Neural cell (in vitro differentiated cells): ENCODE data around the gene RPS2. TPM values are rescaled to one million over a fixed set of nuclear protein-coding genes. Genes with fewer than 3 reads are reported as not detected.

Experiments used
- H2AFZ ChIP-seq: fragments of 200-600, 300-800 bp; sonication (generic), shearing (Covaris generic); 2 replicates; pipeline ENCODE4 v1.6.0; 2014; ENCODE audit warnings: low read depth, mild to moderate bottlenecking, antibody characterized with exemption, low read length, moderate library complexity
- H3F3A ChIP-seq: fragments of 200-600 bp; shearing (Covaris generic); 2 replicates; pipeline ENCODE4 v1.6.1; 2016; ENCODE audit warnings: mild to moderate bottlenecking, moderate library complexity, mixed read lengths, antibody characterized with exemption, low read length; ENCODE audit not compliant: insufficient read depth, poor library complexity, severe bottlenecking
- H3K27ac ChIP-seq: fragments of 200-600, 300-800 bp; sonication (generic), shearing (Covaris generic); 2 replicates; pipeline ENCODE4 v1.5.1; 2014; ENCODE audit warnings: mild to moderate bottlenecking, low read length, moderate library complexity
- H3K27me3 ChIP-seq: fragments of 300-800, 200-600 bp; sonication (generic), shearing (Covaris generic); 2 replicates; pipeline ENCODE4 v1.6.0; 2014; ENCODE audit warnings: mild to moderate bottlenecking, low read depth, low read length, moderate library complexity; ENCODE audit not compliant: insufficient read depth
- H3K36me3 ChIP-seq: fragments of 300-800, 200-600 bp; sonication (generic), shearing (Covaris generic); 2 replicates; pipeline ENCODE4 v1.5.1; 2014; ENCODE audit warnings: mild to moderate bottlenecking, antibody characterized with exemption, low read length, moderate library complexity; ENCODE audit not compliant: insufficient read depth
- H3K4me2 ChIP-seq: fragments of 300-800, 200-600 bp; sonication (generic), shearing (Covaris generic); 2 replicates; pipeline ENCODE4 v1.6.0; 2014; ENCODE audit warnings: mild to moderate bottlenecking, low read length
- H3K4me3 ChIP-seq: fragments of 300-800, 200-600 bp; sonication (generic), shearing (Covaris generic); 2 replicates; pipeline ENCODE4 v1.5.1; 2014; ENCODE audit warnings: mild to moderate bottlenecking, low read length, moderate library complexity
- H3K79me2 ChIP-seq: fragments of 200-600 bp; shearing (Covaris generic); replicated peaks from 2 replicates; pipeline ENCODE4 v1.6.0; 2014; ENCODE audit warnings: mild to moderate bottlenecking, low read length, moderate library complexity; ENCODE audit not compliant: insufficient read depth
- H3K9ac ChIP-seq: fragments of 300-800, 200-600 bp; sonication (generic), shearing (Covaris generic); 2 replicates; pipeline ENCODE4 v1.6.1; 2016; ENCODE audit warnings: mild to moderate bottlenecking, low read length, mixed read lengths
- H3K9me2 ChIP-seq: fragments of 200-600 bp; shearing (Covaris generic); 2 replicates; pipeline ENCODE4 v1.6.1; 2016; ENCODE audit warnings: mild to moderate bottlenecking, low read length, mixed read lengths; ENCODE audit not compliant: insufficient read depth
- H3K9me3 ChIP-seq: fragments of 200-600, 300-800 bp; sonication (generic), shearing (Covaris generic); 2 replicates; pipeline ENCODE4 v1.6.1; 2016; ENCODE audit warnings: mild to moderate bottlenecking, mixed run types, low read length, moderate library complexity, mixed read lengths
- H4K20me1 ChIP-seq: fragments of 200-600 bp; shearing (Covaris generic); 2 replicates; pipeline ENCODE4 v1.6.1; 2016; ENCODE audit warnings: mild to moderate bottlenecking, mixed run types; ENCODE audit not compliant: insufficient read depth
- EP300 ChIP-seq: fragments of 450-650 bp; conservative IDR thresholded peaks from 2 replicates; pipeline ENCODE4 v1.6.1; 2014; ENCODE audit warnings: antibody characterized with exemption, mild to moderate bottlenecking, moderate library complexity; ENCODE audit not compliant: poor library complexity, severe bottlenecking
- EZH2 ChIP-seq: fragments of 200-600, 300-800 bp; shearing (Covaris generic), sonication (generic); IDR thresholded peaks from 2 replicates; pipeline ENCODE4 v1.6.1; 2014; ENCODE audit warnings: antibody characterized with exemption, low read length, borderline replicate concordance, mild to moderate bottlenecking; ENCODE audit not compliant: insufficient read depth, poor library complexity, severe bottlenecking
- MXI1 ChIP-seq: fragments of 450-650 bp; conservative IDR thresholded peaks from 2 replicates; pipeline ENCODE4 v1.6.1; 2014; ENCODE audit warnings: antibody characterized with exemption, mild to moderate bottlenecking; ENCODE audit not compliant: poor library complexity, severe bottlenecking
- POLR2AphosphoS5 ChIP-seq: IDR thresholded peaks from 2 replicates; pipeline ENCODE4 v1.6.1; 2012
- RAD21 ChIP-seq: fragments of 450-650 bp; conservative IDR thresholded peaks from 2 replicates; pipeline ENCODE4 v1.6.1; 2014; ENCODE audit warnings: antibody characterized with exemption, mild to moderate bottlenecking, moderate library complexity
- SMC3 ChIP-seq: fragments of 450-650 bp; conservative IDR thresholded peaks from 2 replicates; pipeline ENCODE4 v1.6.1; 2014; ENCODE audit warnings: antibody characterized with exemption, mild to moderate bottlenecking, moderate library complexity; ENCODE audit not compliant: poor library complexity
- TAF1 ChIP-seq: IDR thresholded peaks from 2 replicates; pipeline ENCODE4 v1.6.1; 2012; ENCODE audit warnings: low read depth
- polyA plus RNA-seq: library from polyadenylated mRNA; depleted of rRNA; stranded (reverse); fragments of >200 nt; gene quantifications from 2 replicates; pipeline ENCODE4 v1.2.3, GENCODE V29; 2014
- small RNA-seq, 3 experiments: library from RNA; depleted of rRNA; stranded (forward); fragments of <200 nt; gene quantifications; one replicate each; pipeline ENCODE3, GENCODE V24; 2012
- TF ChIP-seq, protein P1 (sequence below): IDR thresholded peaks from 2 replicates; pipeline ENCODE4 v1.6.1; 2012; ENCODE audit warnings: borderline replicate concordance
- TF ChIP-seq, protein P2 (sequence below): fragments of 450-650 bp; IDR thresholded peaks from 2 replicates; pipeline ENCODE4 v1.5.1; 2014; ENCODE audit warnings: antibody characterized with exemption, mild to moderate bottlenecking, moderate library complexity; ENCODE audit not compliant: poor library complexity, severe bottlenecking

RPS2 gene
- polyA plus RNA-seq, 1 donor from 2014 or later = 1,393 TPM

DNA sequence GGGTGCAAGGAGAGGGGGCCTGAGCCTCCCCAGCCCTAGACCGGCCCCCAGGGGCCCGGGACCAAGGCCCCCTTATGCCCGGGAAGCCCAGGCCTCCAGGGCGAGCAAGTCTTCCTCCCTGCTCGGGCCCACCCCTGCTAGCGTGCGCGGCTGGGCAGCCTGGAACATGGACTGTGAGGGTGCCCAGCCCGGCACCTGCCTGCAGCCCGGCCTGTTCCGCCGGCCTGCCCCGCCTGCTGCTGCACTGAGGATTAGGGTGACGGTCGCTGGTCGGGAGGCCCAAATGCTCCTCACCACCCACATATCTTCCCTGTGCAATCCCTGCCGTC, 52.4 kb downstream of the RPS2 start:
- Histone ChIP-seq H3K9ac (no peak overlapping the region), H2AFZ (no peak overlapping the region), H3K4me2 (no peak overlapping the region), H3K27me3 (peaks cover 21% of the 10 kb centered on the region), H3K9me2 (no peaks in the 10 kb centered on the region), H4K20me1 (no peaks in the 10 kb centered on the region), H3K9me3 (no peaks in the 10 kb centered on the region), H3F3A (no peaks in the 10 kb centered on the region), H3K4me3 (no peak overlapping the region), H3K79me2 (no peaks in the 10 kb centered on the region), H3K36me3 (no peaks in the 10 kb centered on the region), H3K27ac (no peak overlapping the region)
- no peak for TF ChIP-seq POLR2AphosphoS5
- TF ChIP-seq, protein P1, sequence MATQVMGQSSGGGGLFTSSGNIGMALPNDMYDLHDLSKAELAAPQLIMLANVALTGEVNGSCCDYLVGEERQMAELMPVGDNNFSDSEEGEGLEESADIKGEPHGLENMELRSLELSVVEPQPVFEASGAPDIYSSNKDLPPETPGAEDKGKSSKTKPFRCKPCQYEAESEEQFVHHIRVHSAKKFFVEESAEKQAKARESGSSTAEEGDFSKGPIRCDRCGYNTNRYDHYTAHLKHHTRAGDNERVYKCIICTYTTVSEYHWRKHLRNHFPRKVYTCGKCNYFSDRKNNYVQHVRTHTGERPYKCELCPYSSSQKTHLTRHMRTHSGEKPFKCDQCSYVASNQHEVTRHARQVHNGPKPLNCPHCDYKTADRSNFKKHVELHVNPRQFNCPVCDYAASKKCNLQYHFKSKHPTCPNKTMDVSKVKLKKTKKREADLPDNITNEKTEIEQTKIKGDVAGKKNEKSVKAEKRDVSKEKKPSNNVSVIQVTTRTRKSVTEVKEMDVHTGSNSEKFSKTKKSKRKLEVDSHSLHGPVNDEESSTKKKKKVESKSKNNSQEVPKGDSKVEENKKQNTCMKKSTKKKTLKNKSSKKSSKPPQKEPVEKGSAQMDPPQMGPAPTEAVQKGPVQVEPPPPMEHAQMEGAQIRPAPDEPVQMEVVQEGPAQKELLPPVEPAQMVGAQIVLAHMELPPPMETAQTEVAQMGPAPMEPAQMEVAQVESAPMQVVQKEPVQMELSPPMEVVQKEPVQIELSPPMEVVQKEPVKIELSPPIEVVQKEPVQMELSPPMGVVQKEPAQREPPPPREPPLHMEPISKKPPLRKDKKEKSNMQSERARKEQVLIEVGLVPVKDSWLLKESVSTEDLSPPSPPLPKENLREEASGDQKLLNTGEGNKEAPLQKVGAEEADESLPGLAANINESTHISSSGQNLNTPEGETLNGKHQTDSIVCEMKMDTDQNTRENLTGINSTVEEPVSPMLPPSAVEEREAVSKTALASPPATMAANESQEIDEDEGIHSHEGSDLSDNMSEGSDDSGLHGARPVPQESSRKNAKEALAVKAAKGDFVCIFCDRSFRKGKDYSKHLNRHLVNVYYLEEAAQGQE = no peak
- TF ChIP-seq, protein P2, sequence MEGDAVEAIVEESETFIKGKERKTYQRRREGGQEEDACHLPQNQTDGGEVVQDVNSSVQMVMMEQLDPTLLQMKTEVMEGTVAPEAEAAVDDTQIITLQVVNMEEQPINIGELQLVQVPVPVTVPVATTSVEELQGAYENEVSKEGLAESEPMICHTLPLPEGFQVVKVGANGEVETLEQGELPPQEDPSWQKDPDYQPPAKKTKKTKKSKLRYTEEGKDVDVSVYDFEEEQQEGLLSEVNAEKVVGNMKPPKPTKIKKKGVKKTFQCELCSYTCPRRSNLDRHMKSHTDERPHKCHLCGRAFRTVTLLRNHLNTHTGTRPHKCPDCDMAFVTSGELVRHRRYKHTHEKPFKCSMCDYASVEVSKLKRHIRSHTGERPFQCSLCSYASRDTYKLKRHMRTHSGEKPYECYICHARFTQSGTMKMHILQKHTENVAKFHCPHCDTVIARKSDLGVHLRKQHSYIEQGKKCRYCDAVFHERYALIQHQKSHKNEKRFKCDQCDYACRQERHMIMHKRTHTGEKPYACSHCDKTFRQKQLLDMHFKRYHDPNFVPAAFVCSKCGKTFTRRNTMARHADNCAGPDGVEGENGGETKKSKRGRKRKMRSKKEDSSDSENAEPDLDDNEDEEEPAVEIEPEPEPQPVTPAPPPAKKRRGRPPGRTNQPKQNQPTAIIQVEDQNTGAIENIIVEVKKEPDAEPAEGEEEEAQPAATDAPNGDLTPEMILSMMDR = no peak
- no peak for TF ChIP-seq TAF1
- TF ChIP-seq SMC3 = no peak
- TF ChIP-seq EP300 = no peak
- no peak for TF ChIP-seq EZH2
- no peak for TF ChIP-seq MXI1
- TF ChIP-seq RAD21 = no peak

Small RNAs within 50 kb of the gene (small RNA-seq; reads per million reads assigned to genes)
- 0 to 5.1 (median 0) reads per million in 3 experiments for gene AC005363.2
- gene RN7SL219P = 0 reads per million in 3 experiments
- gene SNORA10 = 0 reads per million in 3 experiments
- 0 reads per million in 3 experiments for gene SNORA64

Other genes with a start within 250 kb of the RPS2 start
- 102 and 145 TPM in 2 replicates for gene NME3, start 193.3 kb downstream of the RPS2 start, polyA plus RNA-seq
- gene EME2, start 192.0 kb downstream of the RPS2 start, polyA plus RNA-seq = 21.2 and 25.6 TPM in 2 replicates
- gene MRPS34, start 191.7 kb downstream of the RPS2 start, polyA plus RNA-seq = 113 and 152 TPM in 2 replicates
- gene SPSB3, start 182.3 kb downstream of the RPS2 start, polyA plus RNA-seq = 315 and 373 TPM in 2 replicates
- 213 and 246 TPM in 2 replicates for gene NUBP2, start 181.9 kb downstream of the RPS2 start, polyA plus RNA-seq
- 1.2 and 3.0 TPM in 2 replicates for gene IGFALS, start 171.1 kb downstream of the RPS2 start, polyA plus RNA-seq
- gene HAGH, start 138.0 kb downstream of the RPS2 start, polyA plus RNA-seq = 163 and 196 TPM in 2 replicates
- 73.5 and 80.0 TPM in 2 replicates for gene FAHD1, start 137.6 kb downstream of the RPS2 start, polyA plus RNA-seq
- gene MEIOB, start 92.7 kb downstream of the RPS2 start, polyA plus RNA-seq = not detected in 2 replicates
- gene HS3ST6, start 46.4 kb downstream of the RPS2 start, polyA plus RNA-seq = not detected in 2 replicates
- gene MSRB1, start 21.6 kb downstream of the RPS2 start, polyA plus RNA-seq = 4.4 and 6.0 TPM in 2 replicates
- gene RPL3L, start 10.1 kb downstream of the RPS2 start, polyA plus RNA-seq = not detected in 2 replicates
- gene NDUFB10, start 5.3 kb downstream of the RPS2 start, polyA plus RNA-seq = 215 and 217 TPM in 2 replicates
- not detected in 2 replicates for gene RNF151, start 2.0 kb upstream of the RPS2 start, polyA plus RNA-seq
- 20.5 and 21.4 TPM in 2 replicates for gene TBL3, start 7.2 kb upstream of the RPS2 start, polyA plus RNA-seq
- gene NOXO1, start 16.6 kb upstream of the RPS2 start, polyA plus RNA-seq = 8.5 and 11.7 TPM in 2 replicates
- gene GFER, start 19.4 kb upstream of the RPS2 start, polyA plus RNA-seq = 37.8 and 42.3 TPM in 2 replicates
- gene SYNGR3, start 25.1 kb upstream of the RPS2 start, polyA plus RNA-seq = 61.0 and 71.9 TPM in 2 replicates
- gene ZNF598, start 45.0 kb upstream of the RPS2 start, polyA plus RNA-seq = 18.2 and 22.1 TPM in 2 replicates
- gene NPW, start 55.0 kb upstream of the RPS2 start, polyA plus RNA-seq = not detected in 2 replicates
- 3.4 and 4.1 TPM in 2 replicates for gene NHERF2, start 62.1 kb upstream of the RPS2 start, polyA plus RNA-seq
- 43.1 and 56.9 TPM in 2 replicates for gene NTHL1, start 83.0 kb upstream of the RPS2 start, polyA plus RNA-seq
- 69.2 and 92.8 TPM in 2 replicates for gene TSC2, start 83.2 kb upstream of the RPS2 start, polyA plus RNA-seq
- 176 and 232 TPM in 2 replicates for gene PKD1, start 171.1 kb upstream of the RPS2 start, polyA plus RNA-seq
- 2.7 and 4.9 TPM in 2 replicates for gene RAB26, start 183.8 kb upstream of the RPS2 start, polyA plus RNA-seq
- gene TRAF7, start 191.0 kb upstream of the RPS2 start, polyA plus RNA-seq = 30.9 and 42.5 TPM in 2 replicates
- gene CASKIN1, start 231.8 kb upstream of the RPS2 start, polyA plus RNA-seq = 10.3 and 12.3 TPM in 2 replicates
- 13.5 and 34.2 TPM in 2 replicates for gene MLST8, start 240.6 kb upstream of the RPS2 start, polyA plus RNA-seq
- 39.2 and 43.6 TPM in 2 replicates for gene BRICD5, start 246.0 kb upstream of the RPS2 start, polyA plus RNA-seq